HUDEP-2 (cell line): ENCODE data around the gene MIA3.

Experiments
- DNase-seq, 76 experiments: peaks; one replicate each; lab custom pipeline; 2025; ENCODE audit not compliant: unreplicated experiment in 76 of 76; lab: John Stamatoyannopoulos, UW

MIA3 gene

DNA sequence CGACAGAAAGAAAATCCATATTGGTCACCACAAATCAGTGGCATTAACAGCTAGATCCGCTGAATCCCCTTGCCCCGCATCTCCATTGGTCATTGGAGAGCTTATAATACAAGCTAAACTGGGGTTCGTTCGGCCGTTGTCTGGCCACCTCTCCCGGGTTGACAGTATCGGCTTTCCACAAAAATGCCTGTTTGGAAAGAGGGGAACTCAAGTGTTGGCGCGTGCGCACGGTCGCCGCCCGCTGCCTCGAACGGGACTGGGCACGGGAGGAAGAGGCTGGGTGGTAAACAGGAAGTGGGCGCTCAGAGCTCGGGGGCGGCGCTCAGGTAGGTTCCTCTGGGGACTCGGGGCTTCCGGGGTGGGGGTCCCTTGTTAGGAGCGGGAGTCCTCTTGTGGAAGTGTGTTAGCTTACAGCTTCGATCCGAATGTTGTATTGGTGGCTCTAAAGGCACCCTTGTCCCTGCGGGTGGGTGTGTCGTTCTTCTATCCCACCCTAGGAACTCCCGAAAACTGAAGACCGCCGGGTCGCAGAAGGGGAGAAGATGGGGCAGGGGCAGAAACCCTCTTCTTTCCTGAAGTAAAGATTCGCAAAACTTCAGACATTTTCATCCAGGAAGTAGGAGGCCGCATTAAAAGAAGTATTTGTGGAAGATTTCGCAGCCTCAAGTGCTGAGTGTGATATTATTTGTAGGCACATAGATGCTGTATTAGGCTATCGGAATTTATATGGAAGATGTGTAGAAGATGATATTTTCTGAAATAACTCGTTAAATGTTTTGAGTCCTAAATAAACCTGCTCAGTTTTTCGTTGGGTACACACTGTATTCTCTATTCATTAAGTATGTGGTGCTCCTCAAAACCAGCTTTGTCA, 95.4 kb downstream of the MIA3 start:
- peak in 75 of 76 experiments; percentile 33 to 90 (median 80) for DNase-seq

DNA sequence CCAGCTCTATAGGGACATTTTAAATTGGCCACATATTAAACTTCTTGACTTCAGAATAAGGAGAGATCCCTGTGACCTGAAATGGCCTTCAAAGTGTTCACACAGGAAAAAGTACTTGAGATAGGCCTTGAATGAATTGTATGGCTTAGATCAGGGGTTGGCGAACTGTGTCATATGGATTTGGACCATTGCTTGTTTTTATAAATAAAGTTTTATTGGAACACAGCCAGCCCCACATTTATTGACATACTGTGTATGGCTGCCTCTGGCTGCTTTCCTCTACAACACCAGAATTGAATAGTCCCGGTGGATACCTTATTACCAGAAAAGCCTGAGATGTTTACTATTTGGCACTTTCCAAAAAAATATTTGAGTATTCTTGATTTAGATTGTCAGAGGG, 98.5 kb downstream of the MIA3 start:
- no peak for DNase-seq
